WTC11 (cell line): ENCODE data around the gene HCRTR1. TPM values are rescaled to one million over a fixed set of nuclear protein-coding genes. Genes with fewer than 3 reads are reported as not detected.

ENCODE experiments used
- ATAC-seq: fragments of 200-7000 bp; cut with Tn5 transposase; 2 replicates; pipeline ENCODE4 v1.10.0; 2021; ENCODE audit warnings: mild to moderate bottlenecking, moderate library complexity
- CTCF ChIA-PET: fragments of 300-600 bp; sonication (Branson Sonifier 250); formaldehyde crosslinking; loops from one replicate; lab custom pipeline; 2021; ENCODE audit warnings: antibody characterized with exemption; lab: Charles Lee
- POLR2A ChIA-PET: fragments of 350-600 bp; sonication (Branson Sonifier 250); formaldehyde crosslinking; loops from one replicate; lab custom pipeline; 2021; ENCODE audit warnings: antibody characterized with exemption; lab: Charles Lee
- DNase-seq: peaks from one replicate; pipeline ENCODE4 v3.0.0; 2021; ENCODE audit warnings: low spot score
- H3K27ac Mint-ChIP-seq: 2 replicates; pipeline ENCODE4 v1.8.0; 2021; ENCODE audit warnings: mixed read lengths
- H3K27me3 Mint-ChIP-seq: 2 replicates; pipeline ENCODE4 v1.8.0; 2021; ENCODE audit warnings: low read depth, mild to moderate bottlenecking, moderate library complexity, mixed read lengths
- H3K36me3 Mint-ChIP-seq: 2 replicates; pipeline ENCODE4 v1.8.0; 2021; ENCODE audit warnings: mixed read lengths
- H3K4me1 Mint-ChIP-seq: 2 replicates; pipeline ENCODE4 v1.8.0; 2022; ENCODE audit warnings: mixed read lengths
- H3K4me3 Mint-ChIP-seq: 2 replicates; pipeline ENCODE4 v1.8.0; 2021; ENCODE audit warnings: mild to moderate bottlenecking, moderate library complexity, mixed read lengths
- H3K9me3 Mint-ChIP-seq: 2 replicates; pipeline ENCODE4 v1.8.0; 2021; ENCODE audit warnings: mixed read lengths
- CBFB ChIP-seq: sonication (generic); formaldehyde crosslinking; IDR thresholded peaks from 2 replicates; pipeline ENCODE4 v1.8.1; 2022; ENCODE audit warnings: mild to moderate bottlenecking, low read depth, missing genetic modification reagents
- CREB1 ChIP-seq: sonication (generic); formaldehyde crosslinking; IDR thresholded peaks from 2 replicates; pipeline ENCODE4 v1.8.0; 2023; ENCODE audit warnings: mild to moderate bottlenecking, missing genetic modification reagents
- E2F1 ChIP-seq: sonication (generic); formaldehyde crosslinking; IDR thresholded peaks from 2 replicates; pipeline ENCODE4 v1.8.0; 2022; ENCODE audit warnings: mild to moderate bottlenecking, missing genetic modification reagents
- ESRRA ChIP-seq: sonication (generic); formaldehyde crosslinking; IDR thresholded peaks from 2 replicates; pipeline ENCODE4 v1.8.1; 2022; ENCODE audit warnings: mild to moderate bottlenecking, missing genetic modification reagents, borderline replicate concordance
- ETV6 ChIP-seq: sonication (generic); formaldehyde crosslinking; IDR thresholded peaks from 2 replicates; pipeline ENCODE4 v1.8.1; 2022; ENCODE audit warnings: mild to moderate bottlenecking, missing genetic modification reagents
- FOXP1 ChIP-seq: sonication (generic); formaldehyde crosslinking; IDR thresholded peaks from 2 replicates; pipeline ENCODE4 v1.8.0; 2022; ENCODE audit warnings: missing genetic modification reagents, mild to moderate bottlenecking, moderate library complexity, borderline replicate concordance
- FOXP4 ChIP-seq: sonication (generic); formaldehyde crosslinking; IDR thresholded peaks from 2 replicates; pipeline ENCODE4 v1.8.0; 2022; ENCODE audit warnings: mild to moderate bottlenecking, missing genetic modification reagents
- GABPB1 ChIP-seq: sonication (generic); formaldehyde crosslinking; IDR thresholded peaks from 2 replicates; pipeline ENCODE4 v1.8.1; 2023; ENCODE audit warnings: mild to moderate bottlenecking, missing genetic modification reagents
- GRHL2 ChIP-seq: fragments of 250-450 bp; sonication (Bioruptor Pico); IDR thresholded peaks from 2 replicates; pipeline ENCODE4 v1.8.0; 2022; ENCODE audit warnings: mild to moderate bottlenecking, moderate library complexity; ENCODE audit not compliant: insufficient replicate concordance, severe bottlenecking
- GTF2I ChIP-seq: fragments of 250-450 bp; sonication (Bioruptor Pico); conservative IDR thresholded peaks from 2 replicates; pipeline ENCODE4 v1.4.0; 2021; ENCODE audit warnings: mild to moderate bottlenecking
- IRF1 ChIP-seq: sonication (generic); formaldehyde crosslinking; IDR thresholded peaks from 2 replicates; pipeline ENCODE4 v1.8.0; 2023; ENCODE audit warnings: missing genetic modification reagents
- IRF2 ChIP-seq: sonication (generic); formaldehyde crosslinking; IDR thresholded peaks from 2 replicates; pipeline ENCODE4 v1.8.0; 2022; ENCODE audit warnings: low read depth, missing genetic modification reagents, borderline replicate concordance
- JAZF1 ChIP-seq: fragments of 250-450 bp; sonication (Bioruptor Pico); IDR thresholded peaks from 2 replicates; pipeline ENCODE4 v1.9.0; 2021; ENCODE audit warnings: moderate library complexity, mild to moderate bottlenecking, inconsistent platforms
- MYBL2 ChIP-seq: sonication (generic); formaldehyde crosslinking; IDR thresholded peaks from 2 replicates; pipeline ENCODE4 v1.8.1; 2023; ENCODE audit warnings: mild to moderate bottlenecking, moderate library complexity, missing genetic modification reagents
- NR1H2 ChIP-seq: sonication (generic); formaldehyde crosslinking; IDR thresholded peaks from 2 replicates; pipeline ENCODE4 v1.9.0; 2021; ENCODE audit warnings: mild to moderate bottlenecking, moderate library complexity, missing genetic modification reagents
- TEAD1 ChIP-seq: sonication (generic); formaldehyde crosslinking; IDR thresholded peaks from 2 replicates; pipeline ENCODE4 v1.8.0; 2022; ENCODE audit warnings: mild to moderate bottlenecking, missing genetic modification reagents
- total RNA-seq: library from RNA; stranded (reverse); gene quantifications from 3 replicates; pipeline ENCODE4 v1.2.3, GENCODE V29; 2021
- TF ChIP-seq, protein P1 (sequence below): sonication (generic); formaldehyde crosslinking; IDR thresholded peaks from 2 replicates; pipeline ENCODE4 v1.8.1; 2023; ENCODE audit warnings: mild to moderate bottlenecking, moderate library complexity, missing genetic modification reagents
- TF ChIP-seq, protein P2 (sequence below): sonication (generic); formaldehyde crosslinking; IDR thresholded peaks from 2 replicates; pipeline ENCODE4 v1.8.1; 2022; ENCODE audit warnings: low read depth, mild to moderate bottlenecking, moderate library complexity, missing genetic modification reagents, borderline replicate concordance
- TF ChIP-seq, protein P3 (sequence below): sonication (generic); formaldehyde crosslinking; IDR thresholded peaks from 2 replicates; pipeline ENCODE4 v1.8.1; 2023; ENCODE audit warnings: mild to moderate bottlenecking, missing genetic modification reagents, borderline replicate concordance
- TF ChIP-seq, protein P4 (sequence below): sonication (generic); formaldehyde crosslinking; IDR thresholded peaks from 2 replicates; pipeline ENCODE4 v1.8.1; 2022; ENCODE audit warnings: missing genetic modification reagents, borderline replicate concordance

The HCRTR1 gene
- total RNA-seq, 1 experiment from 2014 or later = 0.13 TPM

DNA sequence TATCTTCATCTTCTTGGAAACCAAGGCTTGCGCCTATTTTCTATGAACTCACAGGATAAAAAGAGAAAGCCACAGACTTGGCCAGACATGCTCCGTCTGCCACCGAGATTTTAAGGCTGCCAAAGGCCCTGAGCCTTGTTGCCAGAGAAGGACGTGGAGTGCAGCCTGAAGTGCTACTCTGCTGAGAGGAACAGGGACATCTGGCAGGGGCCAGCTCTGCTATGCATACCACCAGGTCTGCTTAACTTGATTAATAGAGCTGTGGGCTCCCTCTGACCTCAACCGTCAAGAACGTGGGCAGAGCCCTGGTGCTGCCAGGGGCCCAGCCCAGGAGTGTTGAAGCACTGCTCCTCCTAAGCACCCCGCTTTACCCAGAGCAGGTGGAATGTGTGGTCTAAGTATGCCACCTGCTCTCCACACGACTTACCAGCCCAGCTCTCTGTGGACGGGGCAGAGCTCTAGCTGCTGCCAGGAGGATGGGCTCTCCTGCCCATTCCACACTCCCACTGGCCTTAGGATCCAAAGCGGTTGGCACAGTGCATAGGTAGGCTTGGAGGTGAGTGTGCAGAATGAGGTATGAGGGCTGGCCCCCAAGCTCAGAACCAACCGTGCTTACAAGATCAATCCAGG, 10.6 kb downstream of the HCRTR1 start (continued):
- TF ChIP-seq, protein P1, sequence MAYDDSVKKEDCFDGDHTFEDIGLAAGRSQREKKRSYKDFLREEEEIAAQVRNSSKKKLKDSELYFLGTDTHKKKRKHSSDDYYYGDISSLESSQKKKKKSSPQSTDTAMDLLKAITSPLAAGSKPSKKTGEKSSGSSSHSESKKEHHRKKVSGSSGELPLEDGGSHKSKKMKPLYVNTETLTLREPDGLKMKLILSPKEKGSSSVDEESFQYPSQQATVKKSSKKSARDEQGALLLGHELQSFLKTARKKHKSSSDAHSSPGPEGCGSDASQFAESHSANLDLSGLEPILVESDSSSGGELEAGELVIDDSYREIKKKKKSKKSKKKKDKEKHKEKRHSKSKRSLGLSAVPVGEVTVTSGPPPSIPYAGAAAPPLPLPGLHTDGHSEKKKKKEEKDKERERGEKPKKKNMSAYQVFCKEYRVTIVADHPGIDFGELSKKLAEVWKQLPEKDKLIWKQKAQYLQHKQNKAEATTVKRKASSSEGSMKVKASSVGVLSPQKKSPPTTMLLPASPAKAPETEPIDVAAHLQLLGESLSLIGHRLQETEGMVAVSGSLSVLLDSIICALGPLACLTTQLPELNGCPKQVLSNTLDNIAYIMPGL (CRISPR knock-in tag) = no peak
- TF ChIP-seq IRF1 (CRISPR knock-in tag) (no peak), MYBL2 (CRISPR knock-in tag) (no peak), ETV6 (CRISPR knock-in tag) (no peak), GRHL2 (CRISPR knock-in tag) (no peak), FOXP4 (CRISPR knock-in tag) (no peak)
- TF ChIP-seq, protein P2, sequence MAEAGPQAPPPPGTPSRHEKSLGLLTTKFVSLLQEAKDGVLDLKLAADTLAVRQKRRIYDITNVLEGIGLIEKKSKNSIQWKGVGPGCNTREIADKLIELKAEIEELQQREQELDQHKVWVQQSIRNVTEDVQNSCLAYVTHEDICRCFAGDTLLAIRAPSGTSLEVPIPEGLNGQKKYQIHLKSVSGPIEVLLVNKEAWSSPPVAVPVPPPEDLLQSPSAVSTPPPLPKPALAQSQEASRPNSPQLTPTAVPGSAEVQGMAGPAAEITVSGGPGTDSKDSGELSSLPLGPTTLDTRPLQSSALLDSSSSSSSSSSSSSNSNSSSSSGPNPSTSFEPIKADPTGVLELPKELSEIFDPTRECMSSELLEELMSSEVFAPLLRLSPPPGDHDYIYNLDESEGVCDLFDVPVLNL (CRISPR knock-in tag) = no peak
- TF ChIP-seq, all 79 proteins: peak for 0

DNA sequence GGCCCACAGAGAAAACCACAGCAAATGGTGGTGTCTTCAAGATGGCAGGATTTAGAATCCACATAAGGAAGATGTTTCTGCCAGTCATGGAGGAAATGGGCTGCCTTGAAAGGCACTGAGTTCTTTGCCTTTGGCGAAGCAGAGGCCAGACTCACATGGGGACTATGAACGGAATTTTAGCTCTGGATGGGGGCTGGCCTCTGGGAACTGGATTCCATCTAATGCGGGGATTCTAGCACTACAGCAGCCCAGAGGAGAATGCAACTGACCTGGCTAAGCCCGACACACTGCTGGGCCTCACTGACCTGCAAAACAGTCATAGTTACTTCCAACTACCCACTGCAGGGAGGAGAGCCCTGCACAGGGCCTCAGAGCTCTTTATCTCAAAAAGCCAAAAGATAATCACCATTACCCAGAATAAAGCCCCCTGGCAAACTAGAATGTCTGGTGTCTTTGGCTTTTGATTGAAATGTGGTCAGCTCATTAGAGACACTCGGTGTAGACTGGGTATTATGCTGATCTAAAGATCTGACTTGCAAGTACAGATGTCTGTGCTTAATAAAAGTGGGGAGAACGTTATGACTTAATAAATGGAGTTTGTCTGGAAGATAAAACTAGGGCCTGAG, 11.6 kb downstream of the HCRTR1 start:
- H3K9me3 Mint-ChIP-seq = no peaks in the 10 kb centered on the region
- DNase-seq (no peak), ATAC-seq (no peak)
- peaks cover 17% of the 10 kb centered on the region for H3K36me3 Mint-ChIP-seq
- H3K4me3 Mint-ChIP-seq = no peak overlapping the region
- POLR2A ChIA-PET = no interaction called here
- H3K27ac Mint-ChIP-seq = no peak overlapping the region
- CTCF ChIA-PET = interaction anchor here (0.8 to 1.9 kb wide), 3 partner anchors 11 to 80 kb away, joined by 3 to 9 read pairs (median 7); partner anchors contain the start of gene HCRTR1
- 0 out of 2 replicates have a peak, but pooled peaks cover 4% of the 10 kb centered on the region for H3K4me1 Mint-ChIP-seq
- no peaks in the 10 kb centered on the region for H3K27me3 Mint-ChIP-seq
- no peak for TF ChIP-seq ESRRA (CRISPR knock-in tag)
- no peak for TF ChIP-seq FOXP1
- TF ChIP-seq GTF2I (CRISPR knock-in tag) = no peak
- no peak for TF ChIP-seq TEAD1
- no peak for TF ChIP-seq IRF2 (CRISPR knock-in tag)
- TF ChIP-seq GABPB1 = no peak
- TF ChIP-seq E2F1 (CRISPR knock-in tag) = no peak
- TF ChIP-seq CBFB (CRISPR knock-in tag) = no peak
- TF ChIP-seq, protein P3, sequence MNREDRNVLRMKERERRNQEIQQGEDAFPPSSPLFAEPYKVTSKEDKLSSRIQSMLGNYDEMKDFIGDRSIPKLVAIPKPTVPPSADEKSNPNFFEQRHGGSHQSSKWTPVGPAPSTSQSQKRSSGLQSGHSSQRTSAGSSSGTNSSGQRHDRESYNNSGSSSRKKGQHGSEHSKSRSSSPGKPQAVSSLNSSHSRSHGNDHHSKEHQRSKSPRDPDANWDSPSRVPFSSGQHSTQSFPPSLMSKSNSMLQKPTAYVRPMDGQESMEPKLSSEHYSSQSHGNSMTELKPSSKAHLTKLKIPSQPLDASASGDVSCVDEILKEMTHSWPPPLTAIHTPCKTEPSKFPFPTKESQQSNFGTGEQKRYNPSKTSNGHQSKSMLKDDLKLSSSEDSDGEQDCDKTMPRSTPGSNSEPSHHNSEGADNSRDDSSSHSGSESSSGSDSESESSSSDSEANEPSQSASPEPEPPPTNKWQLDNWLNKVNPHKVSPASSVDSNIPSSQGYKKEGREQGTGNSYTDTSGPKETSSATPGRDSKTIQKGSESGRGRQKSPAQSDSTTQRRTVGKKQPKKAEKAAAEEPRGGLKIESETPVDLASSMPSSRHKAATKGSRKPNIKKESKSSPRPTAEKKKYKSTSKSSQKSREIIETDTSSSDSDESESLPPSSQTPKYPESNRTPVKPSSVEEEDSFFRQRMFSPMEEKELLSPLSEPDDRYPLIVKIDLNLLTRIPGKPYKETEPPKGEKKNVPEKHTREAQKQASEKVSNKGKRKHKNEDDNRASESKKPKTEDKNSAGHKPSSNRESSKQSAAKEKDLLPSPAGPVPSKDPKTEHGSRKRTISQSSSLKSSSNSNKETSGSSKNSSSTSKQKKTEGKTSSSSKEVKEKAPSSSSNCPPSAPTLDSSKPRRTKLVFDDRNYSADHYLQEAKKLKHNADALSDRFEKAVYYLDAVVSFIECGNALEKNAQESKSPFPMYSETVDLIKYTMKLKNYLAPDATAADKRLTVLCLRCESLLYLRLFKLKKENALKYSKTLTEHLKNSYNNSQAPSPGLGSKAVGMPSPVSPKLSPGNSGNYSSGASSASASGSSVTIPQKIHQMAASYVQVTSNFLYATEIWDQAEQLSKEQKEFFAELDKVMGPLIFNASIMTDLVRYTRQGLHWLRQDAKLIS (CRISPR knock-in tag) = no peak
- no peak for TF ChIP-seq JAZF1 (CRISPR knock-in tag)
- TF ChIP-seq, protein P4, sequence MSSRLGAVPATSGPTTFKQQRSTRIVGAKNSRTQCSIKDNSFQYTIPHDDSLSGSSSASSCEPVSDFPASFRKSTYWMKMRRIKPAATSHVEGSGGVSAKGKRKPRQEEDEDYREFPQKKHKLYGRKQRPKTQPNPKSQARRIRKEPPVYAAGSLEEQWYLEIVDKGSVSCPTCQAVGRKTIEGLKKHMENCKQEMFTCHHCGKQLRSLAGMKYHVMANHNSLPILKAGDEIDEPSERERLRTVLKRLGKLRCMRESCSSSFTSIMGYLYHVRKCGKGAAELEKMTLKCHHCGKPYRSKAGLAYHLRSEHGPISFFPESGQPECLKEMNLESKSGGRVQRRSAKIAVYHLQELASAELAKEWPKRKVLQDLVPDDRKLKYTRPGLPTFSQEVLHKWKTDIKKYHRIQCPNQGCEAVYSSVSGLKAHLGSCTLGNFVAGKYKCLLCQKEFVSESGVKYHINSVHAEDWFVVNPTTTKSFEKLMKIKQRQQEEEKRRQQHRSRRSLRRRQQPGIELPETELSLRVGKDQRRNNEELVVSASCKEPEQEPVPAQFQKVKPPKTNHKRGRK (CRISPR knock-in tag) = no peak
- TF ChIP-seq NR1H2 (CRISPR knock-in tag) = no peak
- no peak for TF ChIP-seq CREB1 (CRISPR knock-in tag)
